ENCODE measurements around the gene SLC44A3.

The SLC44A3 gene

GRCh38 chr1:94912263-94913184 lies 92.4 kb downstream of the SLC44A3 start:
- Histone ChIP-seq H3K9me3 (ENCODE audit: severe bottlenecking) (no peaks in the 10 kb centered on the region), H3K27ac (no peak overlapping the region), H3K27me3 (ENCODE audit: insufficient read depth, low read depth, severe bottlenecking) (no peaks in the 10 kb centered on the region), H3K36me3 (no peaks in the 10 kb centered on the region; the same call in 1 of the 2 replicates), H3K4me3 (ENCODE audit: low read depth, low read length) (no peak overlapping the region)
- TF ChIP-seq, protein P1, sequence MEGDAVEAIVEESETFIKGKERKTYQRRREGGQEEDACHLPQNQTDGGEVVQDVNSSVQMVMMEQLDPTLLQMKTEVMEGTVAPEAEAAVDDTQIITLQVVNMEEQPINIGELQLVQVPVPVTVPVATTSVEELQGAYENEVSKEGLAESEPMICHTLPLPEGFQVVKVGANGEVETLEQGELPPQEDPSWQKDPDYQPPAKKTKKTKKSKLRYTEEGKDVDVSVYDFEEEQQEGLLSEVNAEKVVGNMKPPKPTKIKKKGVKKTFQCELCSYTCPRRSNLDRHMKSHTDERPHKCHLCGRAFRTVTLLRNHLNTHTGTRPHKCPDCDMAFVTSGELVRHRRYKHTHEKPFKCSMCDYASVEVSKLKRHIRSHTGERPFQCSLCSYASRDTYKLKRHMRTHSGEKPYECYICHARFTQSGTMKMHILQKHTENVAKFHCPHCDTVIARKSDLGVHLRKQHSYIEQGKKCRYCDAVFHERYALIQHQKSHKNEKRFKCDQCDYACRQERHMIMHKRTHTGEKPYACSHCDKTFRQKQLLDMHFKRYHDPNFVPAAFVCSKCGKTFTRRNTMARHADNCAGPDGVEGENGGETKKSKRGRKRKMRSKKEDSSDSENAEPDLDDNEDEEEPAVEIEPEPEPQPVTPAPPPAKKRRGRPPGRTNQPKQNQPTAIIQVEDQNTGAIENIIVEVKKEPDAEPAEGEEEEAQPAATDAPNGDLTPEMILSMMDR (IDR thresholded peaks at IDR 0.05; ENCODE audit: low read depth, low read length) = no peak
- no peak for DNase-seq

- no peaks in the 10 kb centered on the region for H3K9me3 ChIP-seq (ENCODE audit: severe bottlenecking)
- no peak overlapping the region for H3K27ac ChIP-seq
- no peaks in the 10 kb centered on the region for H3K36me3 ChIP-seq
- H3K4me3 ChIP-seq (ENCODE audit: low read depth, low read length) = no peak overlapping the region
- no peak for DNase-seq
- H3K27me3 ChIP-seq (ENCODE audit: insufficient read depth, low read depth, severe bottlenecking) = no peaks in the 10 kb centered on the region
- TF ChIP-seq, protein P1 (IDR thresholded peaks at IDR 0.05; ENCODE audit: low read depth, low read length) = no peak
Observed at GRCh38 chr1:94917251-94917650, 97.1 kb downstream of the SLC44A3 start.

DNA sequence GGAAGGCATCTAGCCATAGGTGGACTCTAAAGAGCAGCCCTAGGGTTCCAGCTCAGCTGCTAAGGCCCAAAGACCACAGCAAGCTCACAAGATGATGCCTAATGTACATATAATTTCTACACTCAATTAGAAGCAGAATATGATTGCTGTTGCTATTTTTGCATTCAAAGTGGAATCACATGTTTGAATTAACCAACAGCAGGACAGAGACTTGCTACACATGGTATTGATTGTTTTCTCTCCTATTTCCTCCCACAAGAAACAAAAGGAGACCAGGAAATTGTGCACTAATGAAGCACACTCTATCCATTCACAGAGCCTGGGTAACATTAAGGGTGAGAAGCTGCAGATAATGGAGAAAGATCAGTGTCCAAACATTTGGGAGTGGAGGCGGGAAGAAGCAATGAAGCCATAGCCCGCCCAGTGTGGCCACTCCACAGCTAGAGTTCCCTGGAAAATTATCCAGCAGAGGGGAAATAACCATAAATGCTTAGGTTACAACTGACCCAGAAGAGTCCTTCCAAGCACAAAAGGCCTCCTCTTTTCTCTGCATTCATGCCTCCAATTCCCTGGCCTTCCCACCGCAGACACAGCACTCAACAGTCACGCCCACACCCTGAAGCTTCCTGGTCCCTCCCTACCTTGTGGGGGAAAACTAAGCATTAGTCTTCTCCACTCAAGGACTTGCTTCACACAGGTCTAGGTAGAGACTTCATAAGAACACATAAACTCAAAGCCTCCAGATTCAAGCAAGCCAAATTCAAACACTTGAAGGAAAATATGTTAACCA lies 99.3 kb downstream of the SLC44A3 start:
- Histone ChIP-seq H3K27me3 (ENCODE audit: insufficient read depth, low read depth, severe bottlenecking) (no peaks in the 10 kb centered on the region), H3K4me3 (ENCODE audit: low read depth, low read length) (no peak overlapping the region), H3K27ac (no peak overlapping the region), H3K36me3 (no peaks in the 10 kb centered on the region), H3K9me3 (ENCODE audit: severe bottlenecking) (no peaks in the 10 kb centered on the region)
- TF ChIP-seq, protein P1 (IDR thresholded peaks at IDR 0.05; ENCODE audit: low read depth, low read length) = no peak
- DNase-seq = no peak

DNA sequence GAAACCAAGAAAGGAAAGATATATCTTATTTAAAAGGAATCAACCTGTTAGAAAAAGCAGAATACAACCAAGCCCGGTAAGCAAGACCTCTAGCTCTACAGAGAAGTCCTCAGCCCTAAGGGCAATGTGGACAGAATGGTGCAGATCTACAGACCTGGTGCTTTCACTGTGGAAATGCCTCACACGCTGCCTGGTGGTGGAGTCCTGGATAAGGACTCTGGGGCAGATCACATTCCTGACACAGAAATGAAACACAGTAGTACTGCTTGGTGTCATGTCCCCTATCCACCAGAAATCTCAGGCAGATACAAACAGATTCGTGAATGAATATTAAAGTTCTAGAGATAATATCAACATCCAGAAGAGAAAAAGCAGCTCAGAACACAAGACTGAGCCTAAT lies 99.9 kb downstream of the SLC44A3 start:
- Histone ChIP-seq H3K27ac (no peak overlapping the region), H3K36me3 (no peaks in the 10 kb centered on the region), H3K4me3 (ENCODE audit: low read depth, low read length) (no peak overlapping the region), H3K9me3 (ENCODE audit: severe bottlenecking) (no peaks in the 10 kb centered on the region), H3K27me3 (ENCODE audit: insufficient read depth, low read depth, severe bottlenecking) (no peaks in the 10 kb centered on the region)
- DNase-seq = no peak
- TF ChIP-seq, protein P1 (IDR thresholded peaks at IDR 0.05; ENCODE audit: low read depth, low read length) = no peak

- DNase-seq = no peak
- no peaks in the 10 kb centered on the region for H3K27me3 ChIP-seq (ENCODE audit: insufficient read depth, low read depth, severe bottlenecking)
- H3K36me3 ChIP-seq = no peaks in the 10 kb centered on the region
- H3K27ac ChIP-seq = no peak overlapping the region
- H3K9me3 ChIP-seq (ENCODE audit: severe bottlenecking) = no peaks in the 10 kb centered on the region
- TF ChIP-seq, protein P1 (IDR thresholded peaks at IDR 0.05; ENCODE audit: low read depth, low read length) = no peak
- no peak overlapping the region for H3K4me3 ChIP-seq (ENCODE audit: low read depth, low read length)
Observed at GRCh38 chr1:94921977-94922376, 101.8 kb downstream of the SLC44A3 start.

Measured in WERI-Rb-1 (cell line).